Common myeloid progenitor, CD34-positive (primary cell): ENCODE results near the gene METTL8.

Source experiments
- CTCF ChIA-PET: fragments of 350-600 bp; sonication (Branson Sonifier 250); formaldehyde crosslinking; loops from one replicate; lab custom pipeline; 2021; ENCODE audit warnings: antibody characterized with exemption; lab: Charles Lee
- POLR2A ChIA-PET: fragments of 350-600 bp; sonication (Branson Sonifier 250); formaldehyde crosslinking; loops from one replicate; lab custom pipeline; 2021; ENCODE audit warnings: antibody characterized with exemption; lab: Charles Lee
- DNase-seq, 3 donors: peaks; one replicate each; pipeline versions ENCODE4 v3.0.0 to v3.0.0-alpha.2; 2013
- H3K27ac ChIP-seq, 2 experiments: 1 replicate in 1 of 2; 2 replicates in 1 of 2; pipeline ENCODE4 v1.7.0; 2013; ENCODE audit warnings: inconsistent platforms in 2 of 2, low read length in 2 of 2, mild to moderate bottlenecking in 2 of 2, low read depth in 1 of 2, moderate library complexity in 1 of 2; ENCODE audit not compliant: severe bottlenecking in 2 of 2, insufficient read depth in 1 of 2, poor library complexity in 1 of 2
- H3K27me3 ChIP-seq, 5 experiments: replicated peaks in 2 of 5; 1 replicate in 3 of 5; 2 replicates in 2 of 5; pipeline versions ENCODE4 v1.6.1 to v1.7.0; 2013; ENCODE audit warnings: low read length in 4 of 5, mild to moderate bottlenecking in 2 of 5, moderate library complexity in 2 of 5, inconsistent platforms in 1 of 5; ENCODE audit not compliant: insufficient read depth in 5 of 5, control insufficient read depth in 4 of 5
- H3K36me3 ChIP-seq, 4 experiments: 1 replicate in 2 of 4; 2 replicates in 2 of 4; pipeline versions ENCODE4 v1.6.1 to v1.7.0; 2013; ENCODE audit warnings: low read length in 3 of 4, control low read depth in 1 of 4, mild to moderate bottlenecking in 1 of 4; ENCODE audit not compliant: control insufficient read depth in 4 of 4, insufficient read depth in 4 of 4
- H3K4me1 ChIP-seq, 4 experiments: 1 replicate in 3 of 4; 2 replicates in 1 of 4; pipeline versions ENCODE4 v1.6.1 to v1.7.1; 2013; ENCODE audit warnings: low read length in 3 of 4, mild to moderate bottlenecking in 3 of 4, control low read depth in 1 of 4, inconsistent platforms in 1 of 4, moderate library complexity in 1 of 4; ENCODE audit not compliant: control insufficient read depth in 4 of 4, insufficient read depth in 4 of 4; ENCODE audit errors: control extremely low read depth in 1 of 4
- H3K4me3 ChIP-seq, 7 experiments: 1 replicate in 4 of 7; 2 replicates in 3 of 7; pipeline versions ENCODE4 v1.5.1 to v1.7.0; 2013; ENCODE audit warnings: mild to moderate bottlenecking in 7 of 7, low read length in 6 of 7, moderate library complexity in 6 of 7, inconsistent platforms in 2 of 7, low read depth in 2 of 7, control low read depth in 1 of 7; ENCODE audit not compliant: insufficient read depth in 4 of 7, control insufficient read depth in 1 of 7; ENCODE audit errors: extremely low read depth in 1 of 7
- H3K9me3 ChIP-seq, 5 experiments: 1 replicate in 4 of 5; 2 replicates in 1 of 5; pipeline versions ENCODE4 v1.6.1 to v1.7.1; 2013; ENCODE audit warnings: low read length in 4 of 5, mild to moderate bottlenecking in 2 of 5, inconsistent platforms in 1 of 5, low read depth in 1 of 5, moderate library complexity in 1 of 5; ENCODE audit not compliant: control insufficient read depth in 4 of 5, insufficient read depth in 2 of 5; ENCODE audit errors: control extremely low read depth in 1 of 5
- WGBS: methylation state at CpG from one replicate; pipeline ENCODE4 v1.1.5; 2013; ENCODE audit not compliant: insufficient coverage; 5-methylcytosine and 5-hydroxymethylcytosine counted together

The METTL8 gene

GRCh38 chr2:171441470-171441869 is 7.7 kb upstream of the METTL8 start:
- no peak for DNase-seq
- Histone ChIP-seq H3K4me3 (no peak overlapping the region), H3K27ac (no peak overlapping the region), H3K9me3 (no peaks in the 10 kb centered on the region), H3K36me3 (peaks cover 13 to 53% (median 37%) of the 10 kb centered on the region in 4 experiments), H3K27me3 (no peaks in the 10 kb centered on the region), H3K4me1 (no peaks in the 10 kb centered on the region)
- ChIA-PET POLR2A (no interaction called here), CTCF (no interaction called here)

GRCh38 chr2:171436307-171436706 is 2.5 kb upstream of the METTL8 start:
- H3K27me3 ChIP-seq, result no peaks in the 10 kb centered on the region
- no CpG with 5 or more reads among the region's 1 CpG for WGBS
- CTCF ChIA-PET, result no interaction called here
- H3K36me3 ChIP-seq, result peaks cover 11 to 47% (median 31%) of the 10 kb centered on the region in 4 experiments
- H3K9me3 ChIP-seq, result peaks cover 0 to 6% (median 1%) of the 10 kb centered on the region in 5 experiments
- H3K4me1 ChIP-seq, result peaks cover 8 to 25% (median 15%) of the 10 kb centered on the region in 4 experiments
- peak in 1 of 3 donors; percentile 38 for DNase-seq
- POLR2A ChIA-PET, result no interaction called here
- H3K4me3 ChIP-seq, result no peak overlapping the region
- no peak overlapping the region for H3K27ac ChIP-seq

GRCh38 chr2:171434013-171434989 is 511 bp upstream of the METTL8 start, which contains the start of gene DCAF17:
Gene DCAF17, plus strand, starts transcription at chr2:171434226. Its CDS starts 352 bp downstream, at chr2:171434578.
- H3K27me3 ChIP-seq, result no peaks in the 10 kb centered on the region
- H3K4me3 ChIP-seq, result peak within 1 kb of the TSS; percentile 77 to 91 (median 83)
- H3K9me3 ChIP-seq, result peaks cover 0 to 20% (median 6%) of the 10 kb centered on the region in 5 experiments
- CTCF ChIA-PET, result interaction anchor here (1.0 to 1.3 kb wide), 3 partner anchors 14 to 468 kb away, joined by 3 to 5 read pairs (median 3); no protein-coding TSS in a partner anchor
- peaks cover 6 to 35% (median 18%) of the 10 kb centered on the region in 4 experiments for H3K36me3 ChIP-seq
- 0% methylated on average over 75 of the region's 92 CpGs for WGBS
- H3K4me1 ChIP-seq, result peaks cover 8 to 25% (median 15%) of the 10 kb centered on the region in 4 experiments
- peak; percentile 97 to 99 (median 99) for DNase-seq
- POLR2A ChIA-PET, result interaction anchor here (0.6 to 1.3 kb wide), 3 partner anchors 88 to 274 kb away, joined by 3 to 4 read pairs (median 3); partner anchors contain the start of gene CYBRD1
- H3K27ac ChIP-seq, result peak within 1 kb of the TSS; percentile 70 to 89

GRCh38 chr2:171432969-171433762 is 624 bp downstream of the METTL8 start:
- Histone ChIP-seq H3K9me3 (peaks cover 0 to 23% (median 6%) of the 10 kb centered on the region in 5 experiments), H3K36me3 (peaks cover 2 to 29% (median 13%) of the 10 kb centered on the region in 4 experiments), H3K27me3 (no peaks in the 10 kb centered on the region), H3K27ac (peak overlapping the region; percentile 21 to 82), H3K4me3 (peak overlapping the region; percentile 77 to 91 (median 83)), H3K4me1 (peaks cover 8 to 25% (median 15%) of the 10 kb centered on the region in 4 experiments)
- POLR2A ChIA-PET, result interaction anchor here (0.6 to 1.3 kb wide), 4 partner anchors 89 to 416 kb away, joined by 3 to 4 read pairs (median 3); partner anchors contain the start of gene CYBRD1
- peak; percentile 27 to 79 (median 69) for DNase-seq
- CTCF ChIA-PET, result interaction anchor here (1.0 to 1.3 kb wide), 3 partner anchors 13 to 467 kb away, joined by 3 to 7 read pairs (median 5); no protein-coding TSS in a partner anchor
- WGBS, result 33% methylated on average over 14 of the region's 20 CpGs

- DNase-seq, result no peak
- Histone ChIP-seq H3K27ac (peak overlapping the region in 1 of 2 experiments; percentile 82), H3K4me3 (peak overlapping the region in 2 of 7 experiments; percentile 83 to 91), H3K36me3 (peaks cover 4 to 23% (median 10%) of the 10 kb centered on the region in 4 experiments), H3K27me3 (no peaks in the 10 kb centered on the region), H3K4me1 (peaks cover 8 to 25% (median 15%) of the 10 kb centered on the region in 4 experiments), H3K9me3 (peaks cover 0 to 23% (median 6%) of the 10 kb centered on the region in 5 experiments)
- ChIA-PET POLR2A (no interaction called here), CTCF (interaction anchor here (1.1 to 1.3 kb wide), 3 partner anchors 14 to 466 kb away, joined by 3 to 7 read pairs (median 3); no protein-coding TSS in a partner anchor)
- 82% methylated on average over 4 of the region's 4 CpGs for WGBS
These were observed 1.4 kb downstream of the METTL8 start for GRCh38 chr2:171432206-171432968.

- WGBS, result 100% methylated on average over 4 of the region's 9 CpGs
- Histone ChIP-seq H3K4me1 (peaks cover 8 to 25% (median 15%) of the 10 kb centered on the region in 4 experiments), H3K9me3 (peaks cover 0 to 25% (median 6%) of the 10 kb centered on the region in 5 experiments), H3K36me3 (peaks cover 5 to 18% (median 8%) of the 10 kb centered on the region in 4 experiments), H3K27me3 (no peaks in the 10 kb centered on the region), H3K4me3 (no peak overlapping the region), H3K27ac (no peak overlapping the region)
- CTCF ChIA-PET, result interaction anchor here (0.7 to 1.9 kb wide), 5 partner anchors 11 to 503 kb away, joined by 3 to 7 read pairs (median 3); partner anchors contain the start of gene GORASP2
- POLR2A ChIA-PET, result no interaction called here
- no peak for DNase-seq
These were observed 2.1 kb downstream of the METTL8 start for GRCh38 chr2:171431677-171432167.
